HEK293 (cell line): Measurements from ENCODE around the gene ZNF19.
"Not testable (repeated sequence)": the region's sequence is repeated elsewhere in the genome, so short reads cannot be mapped to it uniquely, and the experiment has no call there.

Experiments used
- CTCF ChIP-seq: fragments of 450-650 bp; formaldehyde crosslinking; IDR thresholded peaks from 2 replicates; pipeline ENCODE4 v1.5.1; 2016; ENCODE audit warnings: missing biosample characterization, missing genetic modification characterization
- SP3 ChIP-seq: fragments of 450-650 bp; formaldehyde crosslinking; IDR thresholded peaks from 2 replicates; pipeline ENCODE4 v1.5.1; 2016; ENCODE audit warnings: missing biosample characterization, missing genetic modification characterization
- WT1 ChIP-seq: fragments of 450-650 bp; formaldehyde crosslinking; IDR thresholded peaks from 2 replicates; pipeline ENCODE4 v1.5.1; 2016; ENCODE audit warnings: missing biosample characterization, missing genetic modification characterization
- ZNF10 ChIP-seq: fragments of 450-650 bp; formaldehyde crosslinking; IDR thresholded peaks from 2 replicates; pipeline ENCODE4 v1.5.1; 2017; ENCODE audit warnings: missing biosample characterization, missing genetic modification characterization
- ZNF121 ChIP-seq: fragments of 450-650 bp; formaldehyde crosslinking; IDR thresholded peaks from 2 replicates; pipeline ENCODE4 v1.5.1; 2016; ENCODE audit warnings: missing biosample characterization, missing genetic modification characterization
- ZNF274 ChIP-seq, 2 experiments: fragments of 200-500 bp in 1 of 2; fragments of 450-650 bp in 1 of 2; sonication (Bioruptor generic) in 1 of 2; formaldehyde crosslinking in 1 of 2; IDR thresholded peaks; 2 replicates each; pipeline versions ENCODE4 v1.5.1 to v1.6.1; 2014 to 2016; ENCODE audit warnings: borderline replicate concordance in 1 of 2, inconsistent platforms in 1 of 2, low read length in 1 of 2, missing biosample characterization in 1 of 2, missing genetic modification characterization in 1 of 2
- ZNF362 ChIP-seq: fragments of 450-650 bp; formaldehyde crosslinking; IDR thresholded peaks from 2 replicates; pipeline ENCODE4 v1.5.1; 2016; ENCODE audit warnings: missing biosample characterization, missing genetic modification characterization
- ZNF394 ChIP-seq: fragments of 450-650 bp; formaldehyde crosslinking; IDR thresholded peaks from 2 replicates; pipeline ENCODE4 v1.5.1; 2016; ENCODE audit warnings: missing biosample characterization, missing genetic modification characterization, mild to moderate bottlenecking, moderate library complexity, borderline replicate concordance
- ZNF664 ChIP-seq: fragments of 450-650 bp; formaldehyde crosslinking; IDR thresholded peaks from 2 replicates; pipeline ENCODE4 v1.5.1; 2016; ENCODE audit warnings: missing biosample characterization, missing genetic modification characterization
- TF ChIP-seq, protein P1 (sequence below): fragments of 450-650 bp; formaldehyde crosslinking; IDR thresholded peaks from 2 replicates; pipeline ENCODE4 v1.5.1; 2016; ENCODE audit warnings: missing biosample characterization, missing genetic modification characterization, low read depth
- TF ChIP-seq, protein P2 (sequence below): fragments of 450-650 bp; formaldehyde crosslinking; IDR thresholded peaks from 2 replicates; pipeline ENCODE4 v1.5.1; 2017; ENCODE audit warnings: missing biosample characterization, missing genetic modification characterization

DNA sequence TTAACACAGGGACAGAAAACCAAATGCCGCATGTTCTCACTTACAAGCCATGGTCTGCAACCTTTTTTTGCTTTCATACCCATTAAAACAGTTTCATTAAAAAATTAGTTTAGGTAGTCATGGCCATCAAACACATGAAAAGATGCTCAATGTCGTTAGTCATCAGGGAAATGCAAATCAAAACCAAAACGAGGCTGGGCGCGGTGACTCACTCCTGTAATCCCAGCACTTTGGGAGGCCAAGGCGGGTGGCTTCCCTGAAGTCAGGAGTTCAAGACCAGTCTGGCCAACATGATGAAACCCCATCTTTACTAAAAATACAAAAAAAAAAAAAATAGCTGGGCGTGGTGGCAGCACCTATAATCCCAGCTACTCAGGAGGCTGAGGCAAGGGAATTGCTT is 14.9 kb upstream of the ZNF19 start:
- TF ChIP-seq SP3 (tag by site-specific recombination); ZNF274 (IDR thresholded peaks at IDR 0.05; ENCODE audit: low read length); ZNF274 (tag by site-specific recombination; IDR thresholded peaks at IDR 0.05; ENCODE audit: borderline replicate concordance); WT1 (tag by site-specific recombination); ZNF10 (tag by site-specific recombination); ZNF394 (tag by site-specific recombination); ZNF362 (tag by site-specific recombination); CTCF (tag by site-specific recombination); ZNF121 (tag by site-specific recombination); ZNF664 (tag by site-specific recombination): not testable (repeated sequence)
- TF ChIP-seq, protein P1, sequence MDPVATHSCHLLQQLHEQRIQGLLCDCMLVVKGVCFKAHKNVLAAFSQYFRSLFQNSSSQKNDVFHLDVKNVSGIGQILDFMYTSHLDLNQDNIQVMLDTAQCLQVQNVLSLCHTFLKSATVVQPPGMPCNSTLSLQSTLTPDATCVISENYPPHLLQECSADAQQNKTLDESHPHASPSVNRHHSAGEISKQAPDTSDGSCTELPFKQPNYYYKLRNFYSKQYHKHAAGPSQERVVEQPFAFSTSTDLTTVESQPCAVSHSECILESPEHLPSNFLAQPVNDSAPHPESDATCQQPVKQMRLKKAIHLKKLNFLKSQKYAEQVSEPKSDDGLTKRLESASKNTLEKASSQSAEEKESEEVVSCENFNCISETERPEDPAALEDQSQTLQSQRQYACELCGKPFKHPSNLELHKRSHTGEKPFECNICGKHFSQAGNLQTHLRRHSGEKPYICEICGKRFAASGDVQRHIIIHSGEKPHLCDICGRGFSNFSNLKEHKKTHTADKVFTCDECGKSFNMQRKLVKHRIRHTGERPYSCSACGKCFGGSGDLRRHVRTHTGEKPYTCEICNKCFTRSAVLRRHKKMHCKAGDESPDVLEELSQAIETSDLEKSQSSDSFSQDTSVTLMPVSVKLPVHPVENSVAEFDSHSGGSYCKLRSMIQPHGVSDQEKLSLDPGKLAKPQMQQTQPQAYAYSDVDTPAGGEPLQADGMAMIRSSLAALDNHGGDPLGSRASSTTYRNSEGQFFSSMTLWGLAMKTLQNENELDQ (tag by site-specific recombination), result not testable (repeated sequence)
- TF ChIP-seq, protein P2, sequence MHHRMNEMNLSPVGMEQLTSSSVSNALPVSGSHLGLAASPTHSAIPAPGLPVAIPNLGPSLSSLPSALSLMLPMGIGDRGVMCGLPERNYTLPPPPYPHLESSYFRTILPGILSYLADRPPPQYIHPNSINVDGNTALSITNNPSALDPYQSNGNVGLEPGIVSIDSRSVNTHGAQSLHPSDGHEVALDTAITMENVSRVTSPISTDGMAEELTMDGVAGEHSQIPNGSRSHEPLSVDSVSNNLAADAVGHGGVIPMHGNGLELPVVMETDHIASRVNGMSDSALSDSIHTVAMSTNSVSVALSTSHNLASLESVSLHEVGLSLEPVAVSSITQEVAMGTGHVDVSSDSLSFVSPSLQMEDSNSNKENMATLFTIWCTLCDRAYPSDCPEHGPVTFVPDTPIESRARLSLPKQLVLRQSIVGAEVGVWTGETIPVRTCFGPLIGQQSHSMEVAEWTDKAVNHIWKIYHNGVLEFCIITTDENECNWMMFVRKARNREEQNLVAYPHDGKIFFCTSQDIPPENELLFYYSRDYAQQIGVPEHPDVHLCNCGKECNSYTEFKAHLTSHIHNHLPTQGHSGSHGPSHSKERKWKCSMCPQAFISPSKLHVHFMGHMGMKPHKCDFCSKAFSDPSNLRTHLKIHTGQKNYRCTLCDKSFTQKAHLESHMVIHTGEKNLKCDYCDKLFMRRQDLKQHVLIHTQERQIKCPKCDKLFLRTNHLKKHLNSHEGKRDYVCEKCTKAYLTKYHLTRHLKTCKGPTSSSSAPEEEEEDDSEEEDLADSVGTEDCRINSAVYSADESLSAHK (tag by site-specific recombination), result not testable (repeated sequence)
